Activated CD8-positive, alpha-beta T cell treated with anti-CD3 and anti-CD28 coated beads for 36 hours (primary cell): Measurements from ENCODE around the gene DHRS7C. TPM values are rescaled to one million over a fixed set of nuclear protein-coding genes. Genes with fewer than 3 reads are reported as not detected.

Experiments
- ATAC-seq: fragments of 200-7000 bp; cut with Tn5 transposase; one replicate; pipeline ENCODE4 v1.10.0; 2021; ENCODE audit warnings: mild to moderate bottlenecking, moderate library complexity
- CTCF ChIA-PET: fragments of 350-600 bp; sonication (Branson Sonifier 250); formaldehyde crosslinking; loops from one replicate; lab custom pipeline; 2021; ENCODE audit warnings: antibody characterized with exemption; lab: Charles Lee
- POLR2A ChIA-PET: fragments of 350-600 bp; sonication (Branson Sonifier 250); formaldehyde crosslinking; loops from one replicate; lab custom pipeline; 2021; ENCODE audit warnings: antibody characterized with exemption; lab: Charles Lee
- DNase-seq: peaks from one replicate; pipeline ENCODE4 v3.0.0-alpha.2; 2020
- H3K27ac Mint-ChIP-seq: one replicate; pipeline ENCODE4 v1.8.0; 2021; ENCODE audit warnings: mild to moderate bottlenecking, mixed read lengths
- H3K27me3 Mint-ChIP-seq: one replicate; pipeline ENCODE4 v1.8.0; 2021; ENCODE audit warnings: mixed read lengths
- H3K36me3 Mint-ChIP-seq: one replicate; pipeline ENCODE4 v1.8.0; 2021; ENCODE audit warnings: low read depth, mixed read lengths
- H3K4me1 Mint-ChIP-seq: one replicate; pipeline ENCODE4 v1.8.0; 2021; ENCODE audit warnings: low read depth, mixed read lengths
- H3K4me3 Mint-ChIP-seq: one replicate; pipeline ENCODE4 v1.8.0; 2021; ENCODE audit warnings: mild to moderate bottlenecking, moderate library complexity, mixed read lengths
- H3K9me3 Mint-ChIP-seq: one replicate; pipeline ENCODE4 v1.8.0; 2021; ENCODE audit warnings: mixed read lengths
- CTCF ChIP-seq: fragments of 200-600 bp; IDR thresholded peaks from one replicate; pipeline ENCODE4 v1.8.0; 2022; ENCODE audit warnings: antibody characterized with exemption, mild to moderate bottlenecking
- intact Hi-C: fragments of 100-400 bp; cut with micrococcal nuclease; formaldehyde crosslinking; loops from one replicate; pipeline ENCODE4 v1.10.0; 2022
- total RNA-seq, 2 experiments: library from RNA; stranded (reverse); gene quantifications; one replicate each; pipeline ENCODE4 v1.2.3, GENCODE V29; 2021

DHRS7C gene
- total RNA-seq, 2 experiments from 2014 or later: not detected

- no peak for TF ChIP-seq CTCF
- ATAC-seq: no peak
- DNase-seq: no peak
- Mint-ChIP-seq H3K27ac (no peak overlapping the region), H3K4me1 (no peaks in the 10 kb centered on the region), H3K9me3 (no peaks in the 10 kb centered on the region), H3K4me3 (no peak overlapping the region), H3K27me3 (peaks cover 2% of the 10 kb centered on the region), H3K36me3 (no peaks in the 10 kb centered on the region)
- POLR2A ChIA-PET: no interaction called here
- CTCF ChIA-PET: no interaction called here
- intact Hi-C loops: no loop called here
Observed at GRCh38 chr17:9811086-9811485, 19.7 kb upstream of the DHRS7C start.

GRCh38 chr17:9810100-9810949 lies 18.9 kb upstream of the DHRS7C start:
- CTCF ChIA-PET: no interaction called here
- Mint-ChIP-seq H3K27ac (no peak overlapping the region), H3K4me1 (no peaks in the 10 kb centered on the region), H3K27me3 (peaks cover 2% of the 10 kb centered on the region), H3K9me3 (no peaks in the 10 kb centered on the region), H3K4me3 (no peak overlapping the region), H3K36me3 (no peaks in the 10 kb centered on the region)
- POLR2A ChIA-PET: no interaction called here
- intact Hi-C loops: no loop called here
- ATAC-seq (no peak), DNase-seq (no peak)
- no peak for TF ChIP-seq CTCF

- ChIA-PET CTCF (no interaction called here), POLR2A (no interaction called here)
- ATAC-seq: no peak
- Mint-ChIP-seq H3K36me3 (no peaks in the 10 kb centered on the region), H3K9me3 (no peaks in the 10 kb centered on the region), H3K4me3 (no peak overlapping the region), H3K27ac (no peak overlapping the region), H3K4me1 (no peaks in the 10 kb centered on the region), H3K27me3 (peaks cover 5% of the 10 kb centered on the region)
- intact Hi-C loops: no loop called here
- no peak for TF ChIP-seq CTCF
- no peak for DNase-seq
Observed at GRCh38 chr17:9809409-9809808, 18.0 kb upstream of the DHRS7C start.

DNA sequence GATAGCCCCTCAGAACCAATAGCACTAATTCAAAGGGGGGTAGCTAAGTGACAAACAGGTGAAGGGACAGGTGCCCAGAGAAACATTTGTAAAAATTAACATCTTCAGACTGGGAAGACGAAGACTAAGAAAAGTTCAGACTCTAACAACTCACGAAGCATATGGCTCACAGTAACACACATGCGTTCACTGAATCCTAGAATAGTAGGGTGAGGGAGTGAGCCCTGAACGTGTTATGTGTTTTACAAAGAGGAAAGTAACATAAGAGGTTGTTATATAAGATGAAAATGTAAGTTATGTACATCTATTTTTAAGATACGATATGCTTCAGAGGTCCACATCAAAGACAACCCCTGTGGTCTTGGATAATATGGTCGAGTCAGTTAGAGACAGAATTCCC lies 15.3 kb upstream of the DHRS7C start:
- TF ChIP-seq CTCF: no peak
- no peak overlapping the region for H3K27ac Mint-ChIP-seq
- ATAC-seq (no peak), DNase-seq (no peak)
- no peaks in the 10 kb centered on the region for H3K4me1 Mint-ChIP-seq
- peaks cover 11% of the 10 kb centered on the region for H3K27me3 Mint-ChIP-seq
- intact Hi-C loops: no loop called here
- POLR2A ChIA-PET: no interaction called here
- H3K9me3 Mint-ChIP-seq: no peaks in the 10 kb centered on the region
- CTCF ChIA-PET: no interaction called here
- no peaks in the 10 kb centered on the region for H3K36me3 Mint-ChIP-seq
- H3K4me3 Mint-ChIP-seq: no peak overlapping the region

DNA sequence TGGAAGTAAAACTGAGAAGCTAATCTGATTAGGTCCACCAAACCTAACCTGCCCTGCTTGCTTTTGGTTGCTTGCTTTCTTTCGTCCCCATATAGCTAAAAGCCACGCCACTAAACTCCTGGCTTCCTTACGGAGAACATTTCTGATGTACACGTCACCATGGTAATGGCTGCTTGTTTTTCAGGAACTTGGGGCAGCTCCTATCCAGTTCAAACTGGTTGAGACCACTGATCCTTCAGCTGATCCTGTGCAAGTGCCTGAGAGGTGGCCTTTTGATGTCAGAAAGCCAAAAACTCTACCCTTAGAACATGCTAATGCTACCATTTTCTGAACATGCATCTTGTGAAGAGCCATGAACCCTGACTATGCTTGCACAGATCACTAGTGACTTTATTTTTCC lies 14.4 kb upstream of the DHRS7C start:
- ATAC-seq: no peak
- TF ChIP-seq CTCF: no peak
- DNase-seq: no peak
- intact Hi-C loops: no loop called here
- Mint-ChIP-seq H3K4me3 (no peak overlapping the region), H3K27ac (no peak overlapping the region), H3K27me3 (peaks cover 11% of the 10 kb centered on the region), H3K36me3 (no peaks in the 10 kb centered on the region), H3K4me1 (no peaks in the 10 kb centered on the region), H3K9me3 (no peaks in the 10 kb centered on the region)
- ChIA-PET POLR2A (no interaction called here), CTCF (no interaction called here)
